ENCODE results near the gene IFIT1B.
"Not testable (repeated sequence)": the region's sequence is repeated elsewhere in the genome, so short reads cannot be mapped to it uniquely, and the experiment has no call there.

Gene IFIT1B

GRCh38 chr10:89343089-89343767 is 34.6 kb upstream of the IFIT1B start:
- FAIRE-seq (peak; percentile 30), DNase-seq (ENCODE audit: insufficient read length, low spot score) (no peak)
- no peak for TF ChIP-seq POLR2A (IDR thresholded peaks at IDR 0.05; ENCODE audit: low read depth, low read length)

- FAIRE-seq: no peak
- no peak for TF ChIP-seq POLR2A (IDR thresholded peaks at IDR 0.05; ENCODE audit: low read depth, low read length)
- no peak for DNase-seq (ENCODE audit: insufficient read length, low spot score)
Measured at GRCh38 chr10:89344156-89344555, 33.7 kb upstream of the IFIT1B start.

- DNase-seq (ENCODE audit: insufficient read length, low spot score): no peak
- TF ChIP-seq POLR2A (IDR thresholded peaks at IDR 0.05; ENCODE audit: low read depth, low read length): no peak
- FAIRE-seq: no peak
Measured at GRCh38 chr10:89345367-89346000, 32.4 kb upstream of the IFIT1B start.

DNA sequence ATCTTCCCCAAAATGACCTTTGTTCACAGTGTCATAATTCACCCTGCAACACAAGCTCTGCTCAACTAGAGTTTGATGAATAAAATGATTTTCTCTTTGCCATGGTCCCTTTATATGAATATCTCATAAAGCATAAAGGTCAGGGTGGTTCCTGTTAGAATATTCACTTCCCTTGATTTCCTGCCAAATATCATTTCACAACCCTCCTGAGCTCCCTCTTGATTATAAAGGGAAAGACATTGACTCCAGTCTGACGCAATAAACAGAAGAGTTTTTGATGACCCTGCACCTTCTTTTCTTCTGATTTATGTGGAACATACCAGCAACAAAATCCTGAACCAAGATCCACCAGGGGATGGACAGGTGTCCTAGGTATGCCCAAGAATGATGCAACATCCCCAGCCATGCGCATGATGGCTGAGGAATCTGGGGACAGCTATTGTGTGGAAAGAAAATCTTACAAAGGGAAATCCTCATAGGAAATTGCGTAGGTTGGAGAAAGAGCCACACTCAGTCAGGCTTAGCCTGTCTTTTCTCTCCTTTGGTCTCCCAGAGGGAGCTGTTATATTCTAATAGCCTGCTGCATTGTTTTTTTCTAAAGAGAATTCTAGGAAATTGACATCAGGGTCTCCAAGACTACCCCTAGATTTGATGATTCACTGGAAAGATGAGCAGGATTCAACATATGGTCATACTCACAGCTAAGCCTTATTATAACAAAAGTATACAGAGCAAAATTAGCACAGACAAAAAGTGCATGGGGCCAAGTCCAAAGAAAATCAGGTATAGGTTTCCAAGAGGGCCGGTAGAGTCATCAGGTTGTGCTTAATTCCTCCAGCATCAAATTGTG is 31.2 kb upstream of the IFIT1B start:
- DNase-seq (ENCODE audit: insufficient read length, low spot score) (no peak), FAIRE-seq (no peak)
- TF ChIP-seq POLR2A (IDR thresholded peaks at IDR 0.05; ENCODE audit: low read depth, low read length): no peak

- no peak for DNase-seq (ENCODE audit: insufficient read length, low spot score)
- no peak for TF ChIP-seq POLR2A (IDR thresholded peaks at IDR 0.05; ENCODE audit: low read depth, low read length)
- FAIRE-seq: no peak
Measured at GRCh38 chr10:89347701-89348457, 30.0 kb upstream of the IFIT1B start.

DNA sequence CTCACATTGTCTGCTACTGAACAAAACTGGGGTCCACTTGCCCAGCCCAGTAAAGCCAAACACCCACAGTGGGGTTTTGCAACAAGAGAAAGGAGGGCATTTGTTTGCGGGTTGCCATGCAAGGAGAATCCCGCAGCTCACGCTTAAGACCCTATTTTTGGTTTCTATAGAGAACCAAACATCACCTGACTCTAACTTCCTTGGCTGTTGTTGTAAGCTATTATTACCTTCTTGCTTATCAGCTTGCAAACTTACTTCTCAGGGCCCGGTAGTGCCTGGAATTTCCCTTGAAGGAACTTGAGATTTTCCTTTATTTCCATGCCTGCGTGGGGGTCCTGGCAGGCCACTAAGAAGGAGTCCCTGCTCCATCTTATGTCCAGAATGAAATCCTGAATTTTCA is 29.4 kb upstream of the IFIT1B start:
- no peak for FAIRE-seq
- TF ChIP-seq POLR2A (IDR thresholded peaks at IDR 0.05; ENCODE audit: low read depth, low read length): no peak
- DNase-seq (ENCODE audit: insufficient read length, low spot score): no peak

- DNase-seq (ENCODE audit: insufficient read length, low spot score) (no peak), FAIRE-seq (no peak)
- no peak for TF ChIP-seq POLR2A (IDR thresholded peaks at IDR 0.05; ENCODE audit: low read depth, low read length)
Measured at GRCh38 chr10:89348975-89349374, 28.9 kb upstream of the IFIT1B start.

- not testable (repeated sequence) for DNase-seq (ENCODE audit: insufficient read length, low spot score); FAIRE-seq
Measured at GRCh38 chr10:89350631-89351315, 27.1 kb upstream of the IFIT1B start.

DNA sequence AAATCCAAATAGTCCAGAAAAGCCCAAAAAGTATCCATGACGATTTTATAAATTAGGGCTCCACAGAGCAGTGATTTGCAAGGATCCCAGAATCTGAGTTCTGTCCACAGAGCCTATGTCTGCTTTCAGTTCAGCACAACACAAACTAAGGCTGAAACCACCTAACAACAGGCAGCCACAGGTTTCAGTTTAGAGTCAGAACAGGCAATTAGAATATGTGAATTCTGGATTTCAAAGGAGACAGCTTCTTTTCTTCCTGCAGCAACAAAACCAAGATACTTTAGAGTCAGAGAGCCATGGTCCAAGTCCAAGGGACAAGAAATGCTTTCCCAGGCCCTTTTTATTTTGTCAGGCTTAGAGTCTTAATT is 26.5 kb upstream of the IFIT1B start:
- FAIRE-seq: no peak
- no peak for DNase-seq (ENCODE audit: insufficient read length, low spot score)
- TF ChIP-seq POLR2A (IDR thresholded peaks at IDR 0.05; ENCODE audit: low read depth, low read length): no peak

GRCh38 chr10:89351780-89352597 is 25.9 kb upstream of the IFIT1B start:
- peak; percentile 99 for FAIRE-seq
- DNase-seq (ENCODE audit: insufficient read length, low spot score): peak; percentile 41
- TF ChIP-seq POLR2A (IDR thresholded peaks at IDR 0.05; ENCODE audit: low read depth, low read length): no peak

GRCh38 chr10:89352802-89353201 is 25.1 kb upstream of the IFIT1B start:
- DNase-seq (ENCODE audit: insufficient read length, low spot score): no peak
- TF ChIP-seq POLR2A (IDR thresholded peaks at IDR 0.05; ENCODE audit: low read depth, low read length): no peak
- FAIRE-seq: peak; percentile 15

DNA sequence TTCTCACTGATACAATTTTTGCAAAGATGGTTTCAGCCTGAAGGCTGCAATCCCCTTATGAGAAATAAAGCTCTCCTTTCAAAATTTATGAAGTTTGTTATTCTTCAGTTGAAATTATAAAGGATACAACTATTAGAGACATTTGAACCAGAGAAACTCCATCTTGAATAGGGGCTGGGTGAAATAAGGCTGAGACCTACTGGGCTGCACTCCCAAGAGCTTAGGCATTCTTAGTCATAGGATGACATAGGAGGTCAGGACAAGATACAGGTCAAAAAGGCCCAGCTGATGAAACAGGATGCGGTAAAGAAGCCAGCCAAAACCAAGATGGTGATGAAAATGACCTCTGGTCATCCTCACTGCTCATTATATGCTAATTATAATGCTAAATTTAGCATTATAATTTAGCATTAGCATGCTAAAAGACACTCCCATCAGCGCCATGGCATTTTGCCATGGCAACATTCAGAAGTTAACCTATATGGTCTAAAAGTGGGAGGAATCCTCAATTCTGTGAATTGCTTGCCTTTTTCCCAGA is 22.4 kb upstream of the IFIT1B start:
- TF ChIP-seq POLR2A (IDR thresholded peaks at IDR 0.05; ENCODE audit: low read depth, low read length): no peak
- DNase-seq (ENCODE audit: insufficient read length, low spot score): no peak
- FAIRE-seq: peak; percentile 58

All from H54 (cell line).